CD14-positive monocyte (primary cell): ENCODE data around the gene CACNA1G. TPM values are rescaled to one million over a fixed set of nuclear protein-coding genes. Genes with fewer than 3 reads are reported as not detected.
A peak's percentile ranks its signal among the peaks of the same experiment; 100 is the strongest.

ENCODE experiments used
- DNase-seq, 3 donors: peaks; one replicate each; pipeline ENCODE4 v3.0.0-alpha.2; 2011 to 2022
- H2AFZ ChIP-seq: 2 replicates; pipeline ENCODE4 v1.6.0; 2012; ENCODE audit warnings: mild to moderate bottlenecking, low read depth, low read length, inconsistent platforms; ENCODE audit not compliant: insufficient read depth, poor library complexity, severe bottlenecking
- H3K27ac ChIP-seq, 2 donors: 1 replicate in 1 of 2; 2 replicates in 1 of 2; pipeline ENCODE4 v1.5.1; 2012 to 2013; ENCODE audit warnings: low read length in 2 of 2, control low read depth in 1 of 2, inconsistent platforms in 1 of 2, low read depth in 1 of 2, mild to moderate bottlenecking in 1 of 2
- H3K27me3 ChIP-seq, 2 donors: one replicate each; pipeline versions ENCODE4 v1.6.0 to v1.6.1; 2011 to 2013; ENCODE audit warnings: low read length in 2 of 2; ENCODE audit not compliant: control insufficient read depth in 2 of 2, insufficient read depth in 2 of 2
- H3K36me3 ChIP-seq, 2 donors: replicated peaks in 1 of 2; 1 replicate in 1 of 2; 2 replicates in 1 of 2; pipeline versions ENCODE4 v1.5.1 to v1.6.1; 2012 to 2013; ENCODE audit warnings: low read length in 2 of 2, control low read depth in 1 of 2, inconsistent platforms in 1 of 2, mild to moderate bottlenecking in 1 of 2; ENCODE audit not compliant: insufficient read depth in 2 of 2, control insufficient read depth in 1 of 2
- H3K4me1 ChIP-seq, 2 donors: 1 replicate in 1 of 2; 2 replicates in 1 of 2; pipeline versions ENCODE4 v1.5.1 to v1.6.1; 2012 to 2013; ENCODE audit warnings: low read length in 2 of 2, control low read depth in 1 of 2, inconsistent platforms in 1 of 2, mild to moderate bottlenecking in 1 of 2, moderate library complexity in 1 of 2; ENCODE audit not compliant: insufficient read depth in 2 of 2, control insufficient read depth in 1 of 2
- H3K4me2 ChIP-seq: replicated peaks from 2 replicates; pipeline ENCODE3; 2012; ENCODE audit warnings: low read length, moderate library complexity, mild to moderate bottlenecking; ENCODE audit not compliant: poor library complexity, severe bottlenecking; ENCODE audit errors: extremely low read depth
- H3K4me3 ChIP-seq, 3 experiments: fragments of 200-600 bp in 1 of 3; sonication (generic) in 1 of 3; replicated peaks in 1 of 3; 1 replicate in 2 of 3; 2 replicates in 1 of 3; pipeline ENCODE4 v1.5.1; 2011 to 2013; ENCODE audit warnings: low read length in 3 of 3, mild to moderate bottlenecking in 3 of 3, control low read depth in 2 of 3, low read depth in 2 of 3, inconsistent platforms in 1 of 3, moderate library complexity in 1 of 3
- H3K79me2 ChIP-seq: 2 replicates; pipeline ENCODE4 v1.6.0; 2012; ENCODE audit warnings: mild to moderate bottlenecking, control low read depth, inconsistent platforms, low read length, moderate library complexity; ENCODE audit not compliant: insufficient read depth
- H3K9ac ChIP-seq: 2 replicates; pipeline ENCODE4 v1.6.0; 2017; ENCODE audit warnings: low read length, mild to moderate bottlenecking; ENCODE audit not compliant: insufficient read depth, poor library complexity, severe bottlenecking
- H3K9me3 ChIP-seq, 2 donors: replicated peaks in 1 of 2; 1 replicate in 1 of 2; 2 replicates in 1 of 2; pipeline versions ENCODE4 v1.5.1 to v1.6.1; 2012 to 2013; ENCODE audit warnings: low read length in 2 of 2, control low read depth in 1 of 2; ENCODE audit not compliant: control insufficient read depth in 1 of 2, insufficient read depth in 1 of 2
- H4K20me1 ChIP-seq: 2 replicates; pipeline ENCODE4 v1.6.0; 2012; ENCODE audit warnings: mild to moderate bottlenecking, low read length, control low read depth, moderate library complexity; ENCODE audit not compliant: insufficient read depth
- H3K27ac Mint-ChIP-seq, 7 donors: one replicate each; pipeline ENCODE4 v1.8.0; 2020; ENCODE audit warnings: mild to moderate bottlenecking in 7 of 7, mixed read lengths in 7 of 7, moderate library complexity in 6 of 7, inconsistent platforms in 2 of 7
- H3K27me3 Mint-ChIP-seq, 3 donors: one replicate each; pipeline ENCODE4 v1.8.0; 2021 to 2022; ENCODE audit warnings: low read depth in 3 of 3, mild to moderate bottlenecking in 3 of 3, mixed read lengths in 3 of 3, moderate library complexity in 3 of 3, inconsistent platforms in 1 of 3
- H3K36me3 Mint-ChIP-seq, 2 donors: one replicate each; pipeline ENCODE4 v1.8.0; 2020; ENCODE audit warnings: mixed read lengths in 2 of 2, inconsistent platforms in 1 of 2, mild to moderate bottlenecking in 1 of 2
- H3K4me1 Mint-ChIP-seq: one replicate; pipeline ENCODE4 v1.8.0; 2020; ENCODE audit warnings: mild to moderate bottlenecking, mixed read lengths
- H3K4me3 Mint-ChIP-seq, 2 donors: one replicate each; pipeline ENCODE4 v1.8.0; 2020; ENCODE audit warnings: mild to moderate bottlenecking in 2 of 2, mixed read lengths in 2 of 2, moderate library complexity in 1 of 2
- H3K9me3 Mint-ChIP-seq, 7 donors: one replicate each; pipeline ENCODE4 v1.8.0; 2020 to 2022; ENCODE audit warnings: mixed read lengths in 7 of 7, mild to moderate bottlenecking in 6 of 7, moderate library complexity in 6 of 7, inconsistent platforms in 2 of 7
- WGBS: methylation state at CpG from one replicate; pipeline ENCODE4 v1.1.5; 2013; ENCODE audit warnings: missing lambda C conversion rate; ENCODE audit not compliant: insufficient coverage; 5-methylcytosine and 5-hydroxymethylcytosine counted together
- intact Hi-C, 2 donors: fragments of 100-400 bp; cut with micrococcal nuclease; formaldehyde crosslinking; loops; one replicate each; pipeline versions ENCODE4 v1.15.0 to v1.15.1; 2023
- polyA plus RNA-seq, 3 donors: library from polyadenylated mRNA; depleted of rRNA in 1 of 3; unstranded in 2 of 3; stranded (reverse) in 1 of 3; fragments of 300-500 nt in 2 of 3; fragments of >200 nt in 1 of 3; fragmentation: Illumina TruSeq in 2 of 3; gene quantifications; 1 replicate in 2 of 3; 2 replicates in 1 of 3; pipeline ENCODE4 v1.2.3, GENCODE V29; 2012 to 2021
- TF ChIP-seq, protein P1 (sequence below): fragments of 200-600 bp; IDR thresholded peaks from one replicate; pipeline ENCODE4 v1.8.0; 2022; ENCODE audit warnings: antibody characterized with exemption, mild to moderate bottlenecking

Gene CACNA1G
- polyA plus RNA-seq, 3 donors: 0.03 TPM; not detected in 2

GRCh38 chr17:50571681-50572080, 11.2 kb downstream of the CACNA1G start:
- H3K27ac Mint-ChIP-seq: no peak overlapping the region
- H3K9ac ChIP-seq: no peak overlapping the region
- intact Hi-C loops: no loop called here

GRCh38 chr17:50572541-50572940, 12.0 kb downstream of the CACNA1G start:
- 97% methylated on average over 14 of the region's 20 CpGs for WGBS
- TF ChIP-seq, protein P1, sequence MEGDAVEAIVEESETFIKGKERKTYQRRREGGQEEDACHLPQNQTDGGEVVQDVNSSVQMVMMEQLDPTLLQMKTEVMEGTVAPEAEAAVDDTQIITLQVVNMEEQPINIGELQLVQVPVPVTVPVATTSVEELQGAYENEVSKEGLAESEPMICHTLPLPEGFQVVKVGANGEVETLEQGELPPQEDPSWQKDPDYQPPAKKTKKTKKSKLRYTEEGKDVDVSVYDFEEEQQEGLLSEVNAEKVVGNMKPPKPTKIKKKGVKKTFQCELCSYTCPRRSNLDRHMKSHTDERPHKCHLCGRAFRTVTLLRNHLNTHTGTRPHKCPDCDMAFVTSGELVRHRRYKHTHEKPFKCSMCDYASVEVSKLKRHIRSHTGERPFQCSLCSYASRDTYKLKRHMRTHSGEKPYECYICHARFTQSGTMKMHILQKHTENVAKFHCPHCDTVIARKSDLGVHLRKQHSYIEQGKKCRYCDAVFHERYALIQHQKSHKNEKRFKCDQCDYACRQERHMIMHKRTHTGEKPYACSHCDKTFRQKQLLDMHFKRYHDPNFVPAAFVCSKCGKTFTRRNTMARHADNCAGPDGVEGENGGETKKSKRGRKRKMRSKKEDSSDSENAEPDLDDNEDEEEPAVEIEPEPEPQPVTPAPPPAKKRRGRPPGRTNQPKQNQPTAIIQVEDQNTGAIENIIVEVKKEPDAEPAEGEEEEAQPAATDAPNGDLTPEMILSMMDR: no peak
- Histone ChIP-seq H3K4me3 (no peak overlapping the region), H3K27me3 (peaks cover 0 to 3% of the 10 kb centered on the region in 2 donors), H3K9ac (no peak overlapping the region), H3K4me1 (no peaks in the 10 kb centered on the region), H3K79me2 (no peaks in the 10 kb centered on the region), H3K9me3 (no peaks in the 10 kb centered on the region), H4K20me1 (no peaks in the 10 kb centered on the region), H3K36me3 (no peaks in the 10 kb centered on the region), H3K27ac (no peak overlapping the region), H2AFZ (no peak overlapping the region), H3K4me2 (no peak overlapping the region)
- peaks cover 8 to 18% (median 18%) of the 10 kb centered on the region in 3 donors for H3K27me3 Mint-ChIP-seq
- H3K4me1 Mint-ChIP-seq: peaks cover 2% of the 10 kb centered on the region
- no peak for DNase-seq
- H3K4me3 Mint-ChIP-seq: no peak overlapping the region
- intact Hi-C loops: no loop called here
- H3K27ac Mint-ChIP-seq: peak overlapping the region in 1 of 7 donors; percentile 62
- H3K36me3 Mint-ChIP-seq: no peaks in the 10 kb centered on the region
- H3K9me3 Mint-ChIP-seq: no peaks in the 10 kb centered on the region

More at GRCh38 chr17:50571681-50572080, 11.2 kb downstream of the CACNA1G start:
- Histone ChIP-seq H3K4me2 (no peak overlapping the region), H3K4me1 (no peaks in the 10 kb centered on the region), H4K20me1 (no peaks in the 10 kb centered on the region), H3K4me3 (no peak overlapping the region), H3K27ac (no peak overlapping the region), H3K36me3 (no peaks in the 10 kb centered on the region), H3K79me2 (no peaks in the 10 kb centered on the region), H3K9me3 (no peaks in the 10 kb centered on the region), H2AFZ (no peak overlapping the region), H3K27me3 (peaks cover 0 to 9% of the 10 kb centered on the region in 2 donors)
- TF ChIP-seq, protein P1: no peak
- Mint-ChIP-seq H3K4me1 (peaks cover 2% of the 10 kb centered on the region), H3K27me3 (peaks cover 13 to 25% (median 24%) of the 10 kb centered on the region in 3 donors), H3K36me3 (no peaks in the 10 kb centered on the region), H3K9me3 (no peaks in the 10 kb centered on the region), H3K4me3 (no peak overlapping the region)
- WGBS: 88% methylated on average over 19 of the region's 19 CpGs
- DNase-seq: no peak
